Ovary (tissue), 3 donors: ENCODE data around the gene PRIMA1.

Experiments used
- CTCF ChIP-seq, 3 donors: fragments of 450-650 bp in 2 of 3; fragments of 200-600 bp in 1 of 3; IDR thresholded peaks; one replicate each; pipeline versions ENCODE4 v1.5.1 to v1.8.0; 2016 to 2022; ENCODE audit warnings: antibody characterized with exemption in 3 of 3, mild to moderate bottlenecking in 1 of 3
- EP300 ChIP-seq: sonication (generic); formaldehyde crosslinking; IDR thresholded peaks from one replicate; pipeline ENCODE4 v1.6.1; 2017; ENCODE audit warnings: antibody characterized with exemption
- POLR2A ChIP-seq: fragments of 450-650 bp; IDR thresholded peaks from one replicate; pipeline ENCODE4 v1.6.1; 2017; ENCODE audit warnings: antibody characterized with exemption, mild to moderate bottlenecking, moderate library complexity
- donor health status: DM: no; HTN: no; CAD: no.

- no peak for TF ChIP-seq CTCF (IDR thresholded peaks at IDR 0.05)
- TF ChIP-seq POLR2A: no peak
- no peak for TF ChIP-seq EP300
Measured at GRCh38 chr14:93794756-93795155, 6.5 kb upstream of the PRIMA1 start.
